Calu3 (cell line): ENCODE data around the gene CAPRIN2. TPM values are rescaled to one million over a fixed set of nuclear protein-coding genes. Genes with fewer than 3 reads are reported as not detected.

Experiments used
- BruUV-seq: library from RNA; stranded (reverse); fragments of 400-500 nt; replicated peaks from 2 replicates; lab custom pipeline; 2021; lab: Mats Ljungman, UMichigan
- CTCF ChIA-PET: fragments of 300-600 bp; sonication (Branson Sonifier 250); formaldehyde crosslinking; loops from one replicate; lab custom pipeline; 2022; ENCODE audit warnings: antibody characterized with exemption; lab: Charles Lee
- DNase-seq: peaks from one replicate; pipeline ENCODE4 v3.0.0; 2022
- H3K27ac Mint-ChIP-seq: one replicate; pipeline ENCODE4 v1.8.0; 2022; ENCODE audit warnings: mixed read lengths; ENCODE audit not compliant: unreplicated experiment
- H3K27me3 Mint-ChIP-seq: one replicate; pipeline ENCODE4 v1.8.0; 2022; ENCODE audit warnings: mixed read lengths; ENCODE audit not compliant: unreplicated experiment
- H3K36me3 Mint-ChIP-seq: one replicate; pipeline ENCODE4 v1.8.0; 2022; ENCODE audit warnings: mild to moderate bottlenecking, moderate library complexity, mixed read lengths; ENCODE audit not compliant: insufficient read depth, unreplicated experiment
- H3K4me1 Mint-ChIP-seq: one replicate; pipeline ENCODE4 v1.8.0; 2022; ENCODE audit warnings: mild to moderate bottlenecking, low read depth, mixed read lengths; ENCODE audit not compliant: unreplicated experiment
- H3K4me3 Mint-ChIP-seq: one replicate; pipeline ENCODE4 v1.8.0; 2022; ENCODE audit warnings: mild to moderate bottlenecking, low read depth, moderate library complexity, mixed read lengths; ENCODE audit not compliant: unreplicated experiment
- H3K9me3 Mint-ChIP-seq: one replicate; pipeline ENCODE4 v1.8.0; 2022; ENCODE audit warnings: low read depth, mixed read lengths; ENCODE audit not compliant: unreplicated experiment
- intact Hi-C: fragments of 100-400 bp; cut with micrococcal nuclease; formaldehyde crosslinking; loops from one replicate; pipeline ENCODE4 v1.10.0; 2022; ENCODE audit not compliant: unreplicated experiment
- total RNA-seq: library from RNA; stranded (reverse); gene quantifications from 2 replicates; pipeline ENCODE4 v1.2.3, GENCODE V29; 2022
- TF ChIP-seq, protein P1 (sequence below): fragments of 200-600 bp; IDR thresholded peaks from one replicate; pipeline ENCODE4 v1.8.0; 2022; ENCODE audit warnings: antibody characterized with exemption; ENCODE audit not compliant: unreplicated experiment

CAPRIN2 gene
- total RNA-seq, 1 experiment from 2014 or later = 52.2 TPM

GRCh38 chr12:30779178-30779577 is 24.4 kb upstream of the CAPRIN2 start:
- no peak overlapping the region for H3K27ac Mint-ChIP-seq
- H3K36me3 Mint-ChIP-seq = peaks cover 1% of the 10 kb centered on the region
- no peak overlapping the region for H3K4me3 Mint-ChIP-seq
- no TSS peak for BruUV-seq
- CTCF ChIA-PET = no interaction called here
- intact Hi-C loops = no loop called here
- H3K9me3 Mint-ChIP-seq = peaks cover 1% of the 10 kb centered on the region
- no peaks in the 10 kb centered on the region for H3K4me1 Mint-ChIP-seq
- DNase-seq = no peak
- TF ChIP-seq, protein P1, sequence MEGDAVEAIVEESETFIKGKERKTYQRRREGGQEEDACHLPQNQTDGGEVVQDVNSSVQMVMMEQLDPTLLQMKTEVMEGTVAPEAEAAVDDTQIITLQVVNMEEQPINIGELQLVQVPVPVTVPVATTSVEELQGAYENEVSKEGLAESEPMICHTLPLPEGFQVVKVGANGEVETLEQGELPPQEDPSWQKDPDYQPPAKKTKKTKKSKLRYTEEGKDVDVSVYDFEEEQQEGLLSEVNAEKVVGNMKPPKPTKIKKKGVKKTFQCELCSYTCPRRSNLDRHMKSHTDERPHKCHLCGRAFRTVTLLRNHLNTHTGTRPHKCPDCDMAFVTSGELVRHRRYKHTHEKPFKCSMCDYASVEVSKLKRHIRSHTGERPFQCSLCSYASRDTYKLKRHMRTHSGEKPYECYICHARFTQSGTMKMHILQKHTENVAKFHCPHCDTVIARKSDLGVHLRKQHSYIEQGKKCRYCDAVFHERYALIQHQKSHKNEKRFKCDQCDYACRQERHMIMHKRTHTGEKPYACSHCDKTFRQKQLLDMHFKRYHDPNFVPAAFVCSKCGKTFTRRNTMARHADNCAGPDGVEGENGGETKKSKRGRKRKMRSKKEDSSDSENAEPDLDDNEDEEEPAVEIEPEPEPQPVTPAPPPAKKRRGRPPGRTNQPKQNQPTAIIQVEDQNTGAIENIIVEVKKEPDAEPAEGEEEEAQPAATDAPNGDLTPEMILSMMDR = no peak
- H3K27me3 Mint-ChIP-seq = no peaks in the 10 kb centered on the region

GRCh38 chr12:30774599-30774998 is 19.8 kb upstream of the CAPRIN2 start:
- peaks cover 7% of the 10 kb centered on the region for H3K4me1 Mint-ChIP-seq
- no peaks in the 10 kb centered on the region for H3K27me3 Mint-ChIP-seq
- TF ChIP-seq, protein P1 = no peak
- intact Hi-C loops = no loop called here
- BruUV-seq = no TSS peak
- H3K9me3 Mint-ChIP-seq = no peaks in the 10 kb centered on the region
- CTCF ChIA-PET = no interaction called here
- no peaks in the 10 kb centered on the region for H3K36me3 Mint-ChIP-seq
- DNase-seq = no peak
- H3K4me3 Mint-ChIP-seq = no peak overlapping the region
- no peak overlapping the region for H3K27ac Mint-ChIP-seq

- Mint-ChIP-seq H3K4me1 (peaks cover 14% of the 10 kb centered on the region), H3K36me3 (no peaks in the 10 kb centered on the region), H3K4me3 (no peak overlapping the region), H3K9me3 (peaks cover 2% of the 10 kb centered on the region), H3K27ac (no peak overlapping the region), H3K27me3 (no peaks in the 10 kb centered on the region)
- intact Hi-C loops = no loop called here
- no peak for DNase-seq
- TF ChIP-seq, protein P1 = no peak
- CTCF ChIA-PET = no interaction called here
- no TSS peak for BruUV-seq
Measured at GRCh38 chr12:30769802-30770201, 15.1 kb upstream of the CAPRIN2 start.

DNA sequence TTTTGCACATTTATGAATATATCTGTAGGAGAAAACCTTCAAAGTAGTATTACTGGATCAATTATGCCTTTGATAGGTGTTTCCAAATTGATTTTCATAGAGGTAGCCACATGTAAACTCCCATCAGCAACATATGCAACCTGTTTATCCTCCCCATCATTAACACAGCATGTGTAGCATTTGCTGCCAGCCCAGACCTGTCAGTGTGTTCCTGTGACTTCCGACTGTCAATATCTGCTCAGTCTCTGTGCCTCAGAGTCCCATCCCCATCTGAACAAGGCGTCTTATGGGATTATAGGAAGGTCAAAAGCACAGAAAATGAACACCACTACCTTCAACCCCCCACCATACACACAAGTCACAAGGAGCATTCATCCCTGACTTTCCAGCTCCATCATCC is 9.5 kb upstream of the CAPRIN2 start:
- intact Hi-C loops = no loop called here
- BruUV-seq = no TSS peak
- H3K9me3 Mint-ChIP-seq = peaks cover 2% of the 10 kb centered on the region
- H3K36me3 Mint-ChIP-seq = no peaks in the 10 kb centered on the region
- TF ChIP-seq, protein P1 = no peak
- DNase-seq = no peak
- H3K27ac Mint-ChIP-seq = no peak overlapping the region
- no peaks in the 10 kb centered on the region for H3K27me3 Mint-ChIP-seq
- H3K4me1 Mint-ChIP-seq = peaks cover 34% of the 10 kb centered on the region
- no peak overlapping the region for H3K4me3 Mint-ChIP-seq
- CTCF ChIA-PET = interaction anchor here (1.1 kb wide), 1 partner anchor 12 kb away, joined by 6 read pairs; no protein-coding TSS in a partner anchor
